HepG2 (cell line): ENCODE results near the gene CBLN3. TPM values are rescaled to one million over a fixed set of nuclear protein-coding genes. Genes with fewer than 3 reads are reported as not detected.

ENCODE experiments used
- EHMT2 ChIP-seq: fragments of 200-600 bp; sonication (generic); IDR thresholded peaks from 2 replicates; pipeline ENCODE4 v1.7.0; 2017; ENCODE audit warnings: antibody characterized with exemption, low read depth, low read length, borderline replicate concordance
- ETV5 ChIP-seq: IDR thresholded peaks from 2 replicates; pipeline ENCODE4 v1.6.1; 2018; ENCODE audit warnings: missing biosample characterization, missing genetic modification reagents, inconsistent platforms, borderline replicate concordance
- EZH2 ChIP-seq: conservative IDR thresholded peaks from 2 replicates; pipeline ENCODE4 v1.6.1; 2012; ENCODE audit warnings: mild to moderate bottlenecking, low read depth, low read length, moderate library complexity
- HDAC1 ChIP-seq: sonication (generic); formaldehyde crosslinking; IDR thresholded peaks from 2 replicates; pipeline ENCODE4 v1.5.1; 2020; ENCODE audit warnings: mild to moderate bottlenecking, missing genetic modification reagents
- ISX ChIP-seq: sonication (generic); formaldehyde crosslinking; conservative IDR thresholded peaks from 2 replicates; pipeline ENCODE4 v1.5.0; 2020; ENCODE audit warnings: missing genetic modification reagents
- KDM1A ChIP-seq: IDR thresholded peaks from 2 replicates; pipeline ENCODE4 v1.6.1; 2016; ENCODE audit warnings: missing compliant biosample characterization
- MYNN ChIP-seq: sonication (generic); formaldehyde crosslinking; IDR thresholded peaks from 2 replicates; pipeline ENCODE4 v1.4.0; 2020; ENCODE audit warnings: mild to moderate bottlenecking, low read depth, missing genetic modification reagents
- RORA ChIP-seq: sonication (generic); formaldehyde crosslinking; IDR thresholded peaks from 2 replicates; pipeline ENCODE4 v1.5.0; 2020; ENCODE audit warnings: mild to moderate bottlenecking, missing genetic modification reagents, moderate library complexity
- SALL1 ChIP-seq: sonication (generic); formaldehyde crosslinking; IDR thresholded peaks from 2 replicates; pipeline ENCODE4 v1.8.0; 2022; ENCODE audit warnings: mild to moderate bottlenecking, missing genetic modification reagents
- SETDB1 ChIP-seq: sonication (generic); formaldehyde crosslinking; IDR thresholded peaks from 2 replicates; pipeline ENCODE4 v1.5.1; 2020; ENCODE audit warnings: missing genetic modification reagents, mild to moderate bottlenecking, borderline replicate concordance
- SOX13 ChIP-seq, 3 experiments: fragments of 450-650 bp in 1 of 3; sonication (generic) in 1 of 3; formaldehyde crosslinking in 1 of 3; IDR thresholded peaks in 2 of 3; conservative IDR thresholded peaks in 1 of 3; 2 replicates each; pipeline versions ENCODE4 v1.5.0 to v1.6.1; 2016 to 2020; ENCODE audit warnings: antibody characterized with exemption in 1 of 3, mild to moderate bottlenecking in 1 of 3, missing compliant biosample characterization in 1 of 3, missing genetic modification reagents in 1 of 3, moderate library complexity in 1 of 3
- SRF ChIP-seq: IDR thresholded peaks from 2 replicates; pipeline ENCODE4 v1.6.1; 2011; ENCODE audit warnings: mild to moderate bottlenecking, low read depth, low read length, moderate library complexity
- TGIF2 ChIP-seq: IDR thresholded peaks from 2 replicates; pipeline ENCODE4 v1.6.1; 2016; ENCODE audit warnings: control low read depth, missing compliant biosample characterization
- ZBTB21 ChIP-seq: sonication (generic); formaldehyde crosslinking; IDR thresholded peaks from 2 replicates; pipeline ENCODE4 v1.4.0; 2020; ENCODE audit warnings: missing genetic modification reagents
- ZBTB38 ChIP-seq: sonication (generic); formaldehyde crosslinking; IDR thresholded peaks from 2 replicates; pipeline ENCODE4 v1.5.1; 2020; ENCODE audit warnings: mild to moderate bottlenecking, missing genetic modification reagents
- ZFP82 ChIP-seq: sonication (generic); formaldehyde crosslinking; IDR thresholded peaks from 2 replicates; pipeline ENCODE4 v1.5.1; 2020; ENCODE audit warnings: mild to moderate bottlenecking, missing genetic modification reagents, borderline replicate concordance
- ZFX ChIP-seq: sonication (generic); formaldehyde crosslinking; IDR thresholded peaks from 2 replicates; pipeline ENCODE4 v1.4.0; 2020; ENCODE audit warnings: mild to moderate bottlenecking, low read depth, missing genetic modification reagents, moderate library complexity
- ZNF274 ChIP-seq: sonication (generic); formaldehyde crosslinking; IDR thresholded peaks from 2 replicates; pipeline ENCODE4 v1.5.1; 2020; ENCODE audit warnings: mild to moderate bottlenecking, missing genetic modification reagents
- ZNF670 ChIP-seq: sonication (generic); formaldehyde crosslinking; IDR thresholded peaks from 2 replicates; pipeline ENCODE4 v1.8.0; 2022; ENCODE audit warnings: mild to moderate bottlenecking, missing genetic modification reagents, borderline replicate concordance
- ZNF703 ChIP-seq: sonication (generic); formaldehyde crosslinking; IDR thresholded peaks from 2 replicates; pipeline ENCODE4 v1.5.1; 2020; ENCODE audit warnings: missing genetic modification reagents, mild to moderate bottlenecking, moderate library complexity, borderline replicate concordance
- ZNF746 ChIP-seq: sonication (generic); formaldehyde crosslinking; IDR thresholded peaks from 2 replicates; pipeline ENCODE4 v1.8.0; 2022; ENCODE audit warnings: mild to moderate bottlenecking, missing genetic modification reagents
- ZNF768 ChIP-seq: sonication (generic); formaldehyde crosslinking; IDR thresholded peaks from 2 replicates; pipeline ENCODE4 v1.4.0; 2020; ENCODE audit warnings: missing genetic modification reagents
- ZSCAN31 ChIP-seq: sonication (generic); formaldehyde crosslinking; IDR thresholded peaks from 2 replicates; pipeline ENCODE4 v1.5.0; 2020; ENCODE audit warnings: low read depth, mild to moderate bottlenecking, missing genetic modification reagents
- polyA plus RNA-seq, 8 experiments: library from polyadenylated mRNA; depleted of rRNA in 3 of 8; stranded (reverse) in 7 of 8; unstranded in 1 of 8; fragments of >200 nt; fragmentation: Illumina TruSeq in 4 of 8; extraction: Trizol in 4 of 8; gene quantifications; 2 replicates each; pipeline versions ENCODE4 v1.2.1 to v1.2.3, GENCODE V29; 2011 to 2016; ENCODE audit warnings: low read depth in 4 of 8, missing spikeins in 1 of 8, mixed read lengths in 1 of 8; ENCODE audit not compliant: insufficient read depth in 1 of 8
- total RNA-seq, 5 experiments: library from RNA; depleted of rRNA; stranded (reverse); fragments of >200 nt; fragmentation: Illumina TruSeq; extraction: Trizol; gene quantifications; 2 replicates each; pipeline ENCODE4 v1.2.3, GENCODE V29; 2016; ENCODE audit warnings: low read depth in 1 of 5
- TF ChIP-seq, protein P1 (sequence below): fragments of 450-650 bp; IDR thresholded peaks from 2 replicates; pipeline ENCODE4 v1.6.1; 2016
- TF ChIP-seq, protein P2 (sequence below): IDR thresholded peaks from 2 replicates; pipeline ENCODE4 v1.6.1; 2016; ENCODE audit warnings: mild to moderate bottlenecking, missing biosample characterization, missing genetic modification reagents
- TF ChIP-seq, protein P3 (sequence below): sonication (generic); formaldehyde crosslinking; IDR thresholded peaks from 2 replicates; pipeline ENCODE4 v1.8.0; 2023; ENCODE audit warnings: mild to moderate bottlenecking, missing genetic modification reagents
- TF ChIP-seq, protein P4 (sequence below): sonication (generic); formaldehyde crosslinking; conservative IDR thresholded peaks from 2 replicates; pipeline ENCODE4 v1.8.1; 2023; ENCODE audit warnings: missing genetic modification reagents

Gene CBLN3
- total and polyA plus RNA-seq, 2 of the 13 experiments (the other 11 are each of a cell fraction or from before 2014, with no cell fraction given): 0.66 to 0.98 TPM

DNA sequence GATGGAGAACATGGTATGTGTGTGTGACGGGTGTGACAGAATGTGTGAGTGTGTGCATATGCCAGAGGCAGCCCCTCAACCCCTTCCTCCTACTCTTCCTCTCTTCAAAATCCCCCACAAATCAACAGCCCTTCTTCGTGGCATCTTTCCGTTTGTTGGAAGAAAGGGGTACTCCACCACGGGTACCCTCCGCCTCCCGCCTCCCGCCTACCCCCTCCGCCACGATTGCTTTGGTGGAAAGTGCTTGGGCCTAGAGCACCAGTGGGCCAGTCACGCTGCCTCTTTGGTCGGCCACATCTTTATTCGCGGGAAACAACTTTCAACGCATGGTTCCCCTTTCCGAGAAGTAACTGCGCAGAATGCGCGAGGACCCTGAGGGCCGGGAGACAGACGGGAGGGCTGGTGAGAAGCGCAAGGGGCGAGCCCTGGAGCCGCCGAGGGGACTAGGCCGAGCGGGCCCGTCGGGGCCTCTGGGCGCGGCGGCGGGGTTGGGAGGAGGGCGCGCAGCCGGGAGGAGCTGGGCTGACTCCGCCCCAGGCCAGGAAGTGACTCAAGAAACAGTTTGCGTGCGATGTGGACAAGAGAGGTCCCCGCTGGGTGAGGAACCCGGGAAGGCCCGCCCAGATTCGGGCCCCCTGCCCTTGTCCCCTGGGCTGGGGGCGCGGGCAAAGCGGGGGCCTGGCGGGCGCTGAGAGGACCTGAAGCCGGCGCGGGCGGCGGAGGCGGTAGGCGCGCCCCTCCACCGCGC is at the start of gene CBLN3, which contains the start of gene KHNYN (continued):
- TF ChIP-seq ZNF746 (no peak), ISX (CRISPR knock-in tag) (no peak), ETV5 (CRISPR knock-in tag) (peak; percentile 91), ZNF274 (CRISPR knock-in tag) (peak; percentile 98), ZNF768 (peak; percentile 79), ZNF670 (CRISPR knock-in tag) (no peak), HDAC1 (no peak), ZFP82 (CRISPR knock-in tag) (no peak), KDM1A (CRISPR knock-in tag) (no peak), ZFX (CRISPR knock-in tag) (peak; percentile 99), ZSCAN31 (CRISPR knock-in tag) (peak; percentile 98), SOX13 (IDR thresholded peaks at IDR 0.05) (no peak; the same call in 1 of the 2 replicates), SOX13 (CRISPR knock-in tag; conservative IDR thresholded peaks at IDR 0.05 in 1 of 2, IDR thresholded peaks at IDR 0.05 in 1 of 2) (peak in 1 of 2 experiments; percentile 67; a peak in 2 of 4 replicates), TGIF2 (CRISPR knock-in tag) (peak; percentile 55; the same call in 1 of the 2 replicates), ZBTB38 (CRISPR knock-in tag) (peak; percentile 89), SRF (no peak), MYNN (no peak), EZH2 (no peak), ZNF703 (CRISPR knock-in tag) (no peak), SALL1 (no peak), RORA (CRISPR knock-in tag) (no peak), ZBTB21 (CRISPR knock-in tag) (no peak; the same call in none of the 2 replicates), SETDB1 (CRISPR knock-in tag) (no peak), EHMT2 (no peak)
- TF ChIP-seq, protein P1, sequence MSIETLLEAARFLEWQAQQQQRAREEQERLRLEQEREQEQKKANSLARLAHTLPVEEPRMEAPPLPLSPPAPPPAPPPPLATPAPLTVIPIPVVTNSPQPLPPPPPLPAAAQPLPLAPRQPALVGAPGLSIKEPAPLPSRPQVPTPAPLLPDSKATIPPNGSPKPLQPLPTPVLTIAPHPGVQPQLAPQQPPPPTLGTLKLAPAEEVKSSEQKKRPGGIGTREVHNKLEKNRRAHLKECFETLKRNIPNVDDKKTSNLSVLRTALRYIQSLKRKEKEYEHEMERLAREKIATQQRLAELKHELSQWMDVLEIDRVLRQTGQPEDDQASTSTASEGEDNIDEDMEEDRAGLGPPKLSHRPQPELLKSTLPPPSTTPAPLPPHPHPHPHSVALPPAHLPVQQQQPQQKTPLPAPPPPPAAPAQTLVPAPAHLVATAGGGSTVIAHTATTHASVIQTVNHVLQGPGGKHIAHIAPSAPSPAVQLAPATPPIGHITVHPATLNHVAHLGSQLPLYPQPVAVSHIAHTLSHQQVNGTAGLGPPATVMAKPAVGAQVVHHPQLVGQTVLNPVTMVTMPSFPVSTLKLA: no peak
- TF ChIP-seq, protein P2, sequence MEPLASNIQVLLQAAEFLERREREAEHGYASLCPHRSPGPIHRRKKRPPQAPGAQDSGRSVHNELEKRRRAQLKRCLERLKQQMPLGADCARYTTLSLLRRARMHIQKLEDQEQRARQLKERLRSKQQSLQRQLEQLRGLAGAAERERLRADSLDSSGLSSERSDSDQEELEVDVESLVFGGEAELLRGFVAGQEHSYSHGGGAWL: peak; percentile 73
- TF ChIP-seq, protein P3, sequence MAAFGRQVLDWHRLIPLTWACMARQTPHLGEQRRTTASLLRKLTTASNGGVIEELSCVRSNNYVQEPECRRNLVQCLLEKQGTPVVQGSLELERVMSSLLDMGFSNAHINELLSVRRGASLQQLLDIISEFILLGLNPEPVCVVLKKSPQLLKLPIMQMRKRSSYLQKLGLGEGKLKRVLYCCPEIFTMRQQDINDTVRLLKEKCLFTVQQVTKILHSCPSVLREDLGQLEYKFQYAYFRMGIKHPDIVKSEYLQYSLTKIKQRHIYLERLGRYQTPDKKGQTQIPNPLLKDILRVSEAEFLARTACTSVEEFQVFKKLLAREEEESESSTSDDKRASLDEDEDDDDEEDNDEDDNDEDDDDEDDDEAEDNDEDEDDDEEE (CRISPR knock-in tag): no peak
- TF ChIP-seq, protein P4, sequence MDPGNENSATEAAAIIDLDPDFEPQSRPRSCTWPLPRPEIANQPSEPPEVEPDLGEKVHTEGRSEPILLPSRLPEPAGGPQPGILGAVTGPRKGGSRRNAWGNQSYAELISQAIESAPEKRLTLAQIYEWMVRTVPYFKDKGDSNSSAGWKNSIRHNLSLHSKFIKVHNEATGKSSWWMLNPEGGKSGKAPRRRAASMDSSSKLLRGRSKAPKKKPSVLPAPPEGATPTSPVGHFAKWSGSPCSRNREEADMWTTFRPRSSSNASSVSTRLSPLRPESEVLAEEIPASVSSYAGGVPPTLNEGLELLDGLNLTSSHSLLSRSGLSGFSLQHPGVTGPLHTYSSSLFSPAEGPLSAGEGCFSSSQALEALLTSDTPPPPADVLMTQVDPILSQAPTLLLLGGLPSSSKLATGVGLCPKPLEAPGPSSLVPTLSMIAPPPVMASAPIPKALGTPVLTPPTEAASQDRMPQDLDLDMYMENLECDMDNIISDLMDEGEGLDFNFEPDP (CRISPR knock-in tag): no peak
